Measurements from ENCODE around the gene KIAA2012. TPM values are rescaled to one million over a fixed set of nuclear protein-coding genes. Genes with fewer than 3 reads are reported as not detected.

Gene KIAA2012
- total and polyA plus RNA-seq, 2 of the 8 experiments (the other 6 are each of a cell fraction or from before 2014, with no cell fraction given), result not detected

GRCh38 chr2:202133909-202134265, 60.8 kb downstream of the KIAA2012 start (continued):
- no peak for TF ChIP-seq CTBP2 (IDR thresholded peaks at IDR 0.05; ENCODE audit: borderline replicate concordance, insufficient read depth, insufficient read length, low read length)

All from H1 (cell line).